ENCODE data around the gene KCNJ12. TPM values are rescaled to one million over a fixed set of nuclear protein-coding genes. Genes with fewer than 3 reads are reported as not detected.

Gene KCNJ12
- total RNA-seq, 1 experiment from 2014 or later: 5.8 TPM

- no peak overlapping the region for H3K27ac ChIP-seq (ENCODE audit: low read depth, low read length)
- no peaks in the 10 kb centered on the region for H3K36me3 ChIP-seq (ENCODE audit: control insufficient read depth in 1 of 2, insufficient read depth in 2 of 2, low read length in 2 of 2)
- no peaks in the 10 kb centered on the region for H4K20me1 ChIP-seq (ENCODE audit: insufficient read depth)
- ChIA-PET POLR2A (no interaction called here), RAD21 (ENCODE audit: low non-redundant PET in 1 of 2, low total read pairs in 2 of 2, uncharacterized antibody in 2 of 2, unreplicated experiment in 2 of 2) (no interaction called here), CTCF (no interaction called here)
- TF ChIP-seq TCF7L2 (IDR thresholded peaks at IDR 0.05; ENCODE audit: borderline replicate concordance, extremely low read depth, insufficient read depth, insufficient read length): no peak
- TF ChIP-seq EGR1 (IDR thresholded peaks at IDR 0.05; ENCODE audit: low read depth): no peak
- TF ChIP-seq ELF1 (IDR thresholded peaks at IDR 0.05; ENCODE audit: borderline replicate concordance, low read depth): no peak
- TF ChIP-seq SRF (IDR thresholded peaks at IDR 0.05; ENCODE audit: low read depth): no peak
- TF ChIP-seq MAX (IDR thresholded peaks at IDR 0.05): no peak
- no peak for TF ChIP-seq SIN3A (IDR thresholded peaks at IDR 0.05; ENCODE audit: low read depth)
- TF ChIP-seq ZNF274 (IDR thresholded peaks at IDR 0.05; ENCODE audit: low read depth, low read length): no peak
- no peak for TF ChIP-seq JUND (IDR thresholded peaks at IDR 0.05)
- no peak for TF ChIP-seq CEBPB (IDR thresholded peaks at IDR 0.05; ENCODE audit: low read depth)
- TF ChIP-seq EZH2 (IDR thresholded peaks at IDR 0.05): no peak
- no peak for TF ChIP-seq RAD21 (IDR thresholded peaks at IDR 0.05; ENCODE audit: low read depth)
- no peak for TF ChIP-seq FOSL1 (IDR thresholded peaks at IDR 0.05; ENCODE audit: low read depth)
- no peak for TF ChIP-seq POLR2AphosphoS5 (IDR thresholded peaks at IDR 0.05; ENCODE audit: low read depth, low read length)
- TF ChIP-seq CTCF (IDR thresholded peaks at IDR 0.05 in 2 of 3, conservative IDR thresholded peaks at IDR 0.05 in 1 of 3; ENCODE audit: borderline replicate concordance in 1 of 3, insufficient read depth in 1 of 3, low read depth in 2 of 3, low read length in 2 of 3): no peak
- no peaks in the 10 kb centered on the region for H3K79me2 ChIP-seq (ENCODE audit: insufficient read depth, low read length)
- no peak overlapping the region for H3K4me2 ChIP-seq (ENCODE audit: low read length)
- no peak overlapping the region for H3K4me3 ChIP-seq (replicated peaks in 1 of 2; ENCODE audit: low read depth in 1 of 2, low read length in 2 of 2)
- no peak overlapping the region for H3K9ac ChIP-seq (ENCODE audit: low read length)
- H3K9me2 ChIP-seq (ENCODE audit: insufficient read depth): no peaks in the 10 kb centered on the region
- H3K9me3 ChIP-seq (ENCODE audit: control insufficient read depth in 1 of 2, insufficient read depth in 1 of 2, low read depth in 1 of 2, low read length in 2 of 2): no peaks in the 10 kb centered on the region
- no peaks in the 10 kb centered on the region for H3K27me3 ChIP-seq (ENCODE audit: insufficient read depth, low read length)
- H3K4me1 ChIP-seq (ENCODE audit: control insufficient read depth in 1 of 2, insufficient read depth in 2 of 2, low read length in 2 of 2): peaks cover 2 to 5% of the 10 kb centered on the region in 2 experiments; a peak in 1 of 4 replicates
- DNase-seq (ENCODE audit: low read depth, low spot score): no peak
- intact Hi-C loops (cut with micrococcal nuclease): no loop called here
- no TSS peak for BruUV-seq (replicated peaks)
- no peak for ATAC-seq
- no peak overlapping the region for H2AFZ ChIP-seq (ENCODE audit: low read depth, low read length, poor library complexity, severe bottlenecking)
Measured at GRCh38 chr17:21352221-21352980, 23.8 kb upstream of the KCNJ12 start.

All from HCT116 (cell line).